ENCODE data around the gene VWC2.

- TF ChIP-seq GATA2 (IDR thresholded peaks at IDR 0.05; ENCODE audit: low read depth, low read length) (no peak), GATA3 (IDR thresholded peaks at IDR 0.05; ENCODE audit: low read depth, low read length) (no peak)
Measured at GRCh38 chr7:49775065-49775948, 1.9 kb downstream of the VWC2 start.

All from SH-SY5Y (cell line).